ENCODE results near the gene IQGAP1. TPM values are rescaled to one million over a fixed set of nuclear protein-coding genes. Genes with fewer than 3 reads are reported as not detected.

Gene IQGAP1
- total RNA-seq, 1 experiment from 2014 or later: 106 TPM

GRCh38 chr15:90483012-90483307, 94.9 kb downstream of the IQGAP1 start:
- Mint-ChIP-seq H3K4me1 (no peaks in the 10 kb centered on the region), H3K9me3 (no peaks in the 10 kb centered on the region), H3K27ac (no peak overlapping the region), H3K4me3 (no peak overlapping the region), H3K27me3 (ENCODE audit: low read depth) (no peaks in the 10 kb centered on the region), H3K36me3 (peaks cover 58% of the 10 kb centered on the region)
- TF ChIP-seq ATF3 (CRISPR knock-in tag; conservative IDR thresholded peaks at IDR 0.05): no peak
- no peak for TF ChIP-seq ARID4B (CRISPR knock-in tag; IDR thresholded peaks at IDR 0.05; ENCODE audit: borderline replicate concordance)
- TF ChIP-seq MAX (CRISPR knock-in tag; IDR thresholded peaks at IDR 0.05): no peak
- no peak for TF ChIP-seq ATF2 (CRISPR knock-in tag; IDR thresholded peaks at IDR 0.05; ENCODE audit: borderline replicate concordance, low read depth)
- TF ChIP-seq ZNF671 (CRISPR knock-in tag; IDR thresholded peaks at IDR 0.05): no peak
- TF ChIP-seq CDX4 (CRISPR knock-in tag; IDR thresholded peaks at IDR 0.05; ENCODE audit: borderline replicate concordance): no peak
- TF ChIP-seq NR2C2 (CRISPR knock-in tag; IDR thresholded peaks at IDR 0.05): no peak
- TF ChIP-seq ZNF512 (CRISPR knock-in tag; IDR thresholded peaks at IDR 0.05; ENCODE audit: borderline replicate concordance): no peak
- no peak for TF ChIP-seq PREB (CRISPR knock-in tag; IDR thresholded peaks at IDR 0.05; ENCODE audit: borderline replicate concordance)
- no peak for TF ChIP-seq SOX15 (CRISPR knock-in tag; IDR thresholded peaks at IDR 0.05)
- TF ChIP-seq ZNF396 (CRISPR knock-in tag; IDR thresholded peaks at IDR 0.05; ENCODE audit: borderline replicate concordance): no peak
- TF ChIP-seq E2F4 (CRISPR knock-in tag; IDR thresholded peaks at IDR 0.05; ENCODE audit: borderline replicate concordance, low read depth): no peak
- ATAC-seq (no peak), DNase-seq (ENCODE audit: low spot score) (no peak)
- ChIA-PET CTCF (interaction anchor here (0.6 to 5.4 kb wide), 14 partner anchors 91 to 249 kb away, joined by 3 to 97 read pairs (median 7); partner anchors contain the start of genes CIB1, GDPGP1, IQGAP1 and ZNF774), POLR2A (no interaction called here)

GRCh38 chr15:90483637-90484036, 95.6 kb downstream of the IQGAP1 start:
- POLR2A ChIA-PET: no interaction called here
- H3K27me3 Mint-ChIP-seq (ENCODE audit: low read depth): no peaks in the 10 kb centered on the region
- no peak overlapping the region for H3K4me3 Mint-ChIP-seq
- peaks cover 57% of the 10 kb centered on the region for H3K36me3 Mint-ChIP-seq
- no peak overlapping the region for H3K27ac Mint-ChIP-seq
- TF ChIP-seq USF2 (CRISPR knock-in tag; IDR thresholded peaks at IDR 0.05) (no peak), NFATC4 (CRISPR knock-in tag; IDR thresholded peaks at IDR 0.05) (no peak), AFF4 (CRISPR knock-in tag; IDR thresholded peaks at IDR 0.05; ENCODE audit: borderline replicate concordance) (no peak), TCF7 (CRISPR knock-in tag; IDR thresholded peaks at IDR 0.05; ENCODE audit: low read depth) (no peak), SP1 (CRISPR knock-in tag; conservative IDR thresholded peaks at IDR 0.05) (no peak), NFYB (CRISPR knock-in tag; conservative IDR thresholded peaks at IDR 0.05; ENCODE audit: low read depth) (no peak)
- H3K9me3 Mint-ChIP-seq: no peaks in the 10 kb centered on the region
- DNase-seq (ENCODE audit: low spot score) (no peak), ATAC-seq (no peak)
- CTCF ChIA-PET: interaction anchor here (0.6 to 3.2 kb wide), 2 partner anchors 103 to 191 kb away, joined by 3 to 30 read pairs; no protein-coding TSS in a partner anchor
- H3K4me1 Mint-ChIP-seq: no peaks in the 10 kb centered on the region

All from WTC11 (cell line).